Keratinocyte (primary cell): ENCODE measurements around the gene OBSCN. TPM values are rescaled to one million over a fixed set of nuclear protein-coding genes. Genes with fewer than 3 reads are reported as not detected.

Experiments used
- DNase-seq: peaks from one replicate; pipeline ENCODE4 v3.0.0-alpha.2; 2011; ENCODE audit warnings: low read depth, missing footprints, low spot score
- FAIRE-seq: peaks from 2 replicates; lab custom pipeline; 2011; peaks lifted over from hg19 to GRCh38; lab: Jason Lieb, UNC
- H2AFZ ChIP-seq: 2 replicates; pipeline ENCODE4 v1.6.0; 2012; ENCODE audit warnings: low read length, control low read depth, inconsistent platforms; ENCODE audit not compliant: control insufficient read depth
- H3K27ac ChIP-seq: 2 replicates; pipeline ENCODE4 v1.5.1; 2011; ENCODE audit warnings: low read length; ENCODE audit not compliant: control insufficient read depth, insufficient read depth
- H3K27me3 ChIP-seq: 3 replicates; pipeline ENCODE4 v1.6.0; 2011; ENCODE audit warnings: low read length; ENCODE audit not compliant: control insufficient read depth, insufficient read depth; ENCODE audit errors: extremely low read depth
- H3K36me3 ChIP-seq, 2 experiments: 2 replicates in 1 of 2; 3 replicates in 1 of 2; pipeline ENCODE4 v1.5.1; 2011; ENCODE audit warnings: low read length in 2 of 2, mild to moderate bottlenecking in 1 of 2; ENCODE audit not compliant: control insufficient read depth in 2 of 2, insufficient read depth in 2 of 2; ENCODE audit errors: extremely low read depth in 1 of 2
- H3K4me1 ChIP-seq: 3 replicates; pipeline ENCODE4 v1.5.1; 2011; ENCODE audit warnings: low read length; ENCODE audit not compliant: control insufficient read depth, insufficient read depth; ENCODE audit errors: extremely low read depth
- H3K4me2 ChIP-seq: 3 replicates; pipeline ENCODE4 v1.6.0; 2011; ENCODE audit warnings: low read depth, low read length; ENCODE audit not compliant: control insufficient read depth, insufficient read depth; ENCODE audit errors: extremely low read depth
- H3K4me3 ChIP-seq, 3 experiments: fragments of 200-600 bp in 1 of 3; sonication (generic) in 1 of 3; 2 replicates in 2 of 3; 3 replicates in 1 of 3; pipeline ENCODE4 v1.5.1; 2011 to 2016; ENCODE audit warnings: low read length in 3 of 3, mild to moderate bottlenecking in 3 of 3, control low read depth in 2 of 3, inconsistent platforms in 1 of 3, low read depth in 1 of 3, mixed read lengths in 1 of 3, mixed run types in 1 of 3, moderate library complexity in 1 of 3; ENCODE audit not compliant: control insufficient read depth in 2 of 3, insufficient read depth in 2 of 3; ENCODE audit errors: extremely low read depth in 1 of 3
- H3K79me2 ChIP-seq: 2 replicates; pipeline ENCODE4 v1.6.0; 2012; ENCODE audit warnings: low read length; ENCODE audit not compliant: control insufficient read depth, insufficient read depth
- H3K9ac ChIP-seq: 3 replicates; pipeline ENCODE4 v1.6.0; 2011; ENCODE audit warnings: low read length; ENCODE audit not compliant: control insufficient read depth, insufficient read depth; ENCODE audit errors: extremely low read depth
- H3K9me1 ChIP-seq: 3 replicates; pipeline ENCODE4 v1.6.0; 2011; ENCODE audit warnings: low read length; ENCODE audit not compliant: control insufficient read depth, insufficient read depth; ENCODE audit errors: extremely low read depth
- H3K9me3 ChIP-seq: 2 replicates; pipeline ENCODE4 v1.5.1; 2012; ENCODE audit warnings: low read depth, low read length; ENCODE audit not compliant: control insufficient read depth
- H4K20me1 ChIP-seq: 3 replicates; pipeline ENCODE4 v1.6.0; 2011; ENCODE audit warnings: low read length; ENCODE audit not compliant: control insufficient read depth, insufficient read depth; ENCODE audit errors: extremely low read depth
- CTCF ChIP-seq, 3 experiments: IDR thresholded peaks in 1 of 3; conservative IDR thresholded peaks in 1 of 3; optimal IDR thresholded peaks in 1 of 3; 2 replicates in 2 of 3; 3 replicates in 1 of 3; pipeline versions ENCODE3 to v1.5.1; 2011; ENCODE audit warnings: low read length in 3 of 3, mild to moderate bottlenecking in 3 of 3, moderate library complexity in 2 of 3, control low read depth in 1 of 3, inconsistent platforms in 1 of 3; ENCODE audit not compliant: insufficient read depth in 2 of 3; ENCODE audit errors: extremely low read depth in 1 of 3
- EZH2 ChIP-seq: IDR thresholded peaks from one replicate; pipeline ENCODE4 v1.6.1; 2012; ENCODE audit warnings: inconsistent platforms, mild to moderate bottlenecking, low read length, moderate library complexity
- dilution Hi-C: fragments of 300-500 bp; cut with MboI; formaldehyde crosslinking; loops from one replicate; pipeline ENCODE4 v1.7.0; 2020; ENCODE audit warnings: low sequenced_read_pairs; ENCODE audit not compliant: extremely low pct_ligation_motif_present
- polyA plus RNA-seq, 5 experiments: library from polyadenylated mRNA; depleted of rRNA in 3 of 5; stranded (reverse) in 3 of 5; stranded (forward) in 1 of 5; unstranded in 1 of 5; fragments of >200 nt; gene quantifications; 1 replicate in 1 of 5; 2 replicates in 3 of 5; 3 replicates in 1 of 5; pipeline versions ENCODE4 v1.2.1 to v1.2.3, GENCODE V29; 2011 to 2012; ENCODE audit warnings: missing spikeins in 2 of 5, low read depth in 1 of 5, low replicate concordance in 1 of 5

The OBSCN gene
- polyA plus RNA-seq, 1 donor (not counting 4 experiments of a cell fraction or from before 2014, with no cell fraction given): 1.8 TPM

GRCh38 chr1:228358764-228359612, 151.1 kb downstream of the OBSCN start:
- FAIRE-seq (no peak), DNase-seq (no peak)
- H4K20me1 ChIP-seq: no peaks in the 10 kb centered on the region
- peaks cover 3% of the 10 kb centered on the region for H3K4me1 ChIP-seq
- peaks cover 2% of the 10 kb centered on the region for H3K9me1 ChIP-seq
- no peak overlapping the region for H3K9ac ChIP-seq
- no peak overlapping the region for H3K4me2 ChIP-seq
- H2AFZ ChIP-seq: no peak overlapping the region
- H3K4me3 ChIP-seq: no peak overlapping the region
- no peaks in the 10 kb centered on the region for H3K36me3 ChIP-seq
- no peaks in the 10 kb centered on the region for H3K27me3 ChIP-seq
- H3K27ac ChIP-seq: no peak overlapping the region
- H3K79me2 ChIP-seq: no peaks in the 10 kb centered on the region
- dilution Hi-C loops: no loop called here
- TF ChIP-seq CTCF (optimal IDR thresholded peaks at IDR 0.05 in 1 of 3, IDR thresholded peaks at IDR 0.05 in 1 of 3, conservative IDR thresholded peaks at IDR 0.05 in 1 of 3; ENCODE audit: extremely low read depth in 1 of 3, insufficient read depth in 2 of 3, low read length in 3 of 3): no peak
- TF ChIP-seq EZH2: no peak
- no peaks in the 10 kb centered on the region for H3K9me3 ChIP-seq

- no peaks in the 10 kb centered on the region for H3K9me3 ChIP-seq
- TF ChIP-seq CTCF (optimal IDR thresholded peaks at IDR 0.05 in 1 of 3, IDR thresholded peaks at IDR 0.05 in 1 of 3, conservative IDR thresholded peaks at IDR 0.05 in 1 of 3; ENCODE audit: extremely low read depth in 1 of 3, insufficient read depth in 2 of 3, low read length in 3 of 3) (no peak), EZH2 (no peak)
- no peaks in the 10 kb centered on the region for H3K36me3 ChIP-seq
- DNase-seq (no peak), FAIRE-seq (no peak)
- dilution Hi-C loops: no loop called here
- H3K27ac ChIP-seq: no peak overlapping the region
- no peaks in the 10 kb centered on the region for H3K27me3 ChIP-seq
- no peaks in the 10 kb centered on the region for H3K9me1 ChIP-seq
- no peaks in the 10 kb centered on the region for H4K20me1 ChIP-seq
- no peaks in the 10 kb centered on the region for H3K4me1 ChIP-seq
- H3K9ac ChIP-seq: no peak overlapping the region
- no peak overlapping the region for H3K4me3 ChIP-seq
- no peak overlapping the region for H2AFZ ChIP-seq
- no peak overlapping the region for H3K4me2 ChIP-seq
- H3K79me2 ChIP-seq: no peaks in the 10 kb centered on the region
Observed at GRCh38 chr1:228359613-228360532, 152.0 kb downstream of the OBSCN start.
